Subcutaneous abdominal adipose tissue (tissue), 5 donors: ENCODE results near the gene PRSS21.

Experiments used
- H3K27ac ChIP-seq: one replicate; pipeline ENCODE4 v1.7.0; 2013; ENCODE audit warnings: low read depth, mild to moderate bottlenecking, inconsistent platforms, low read length, moderate library complexity
- H3K27me3 ChIP-seq, 5 donors: one replicate each; pipeline ENCODE4 v1.7.0; 2013; ENCODE audit warnings: low read length in 5 of 5, inconsistent platforms in 1 of 5; ENCODE audit not compliant: control insufficient read depth in 5 of 5, insufficient read depth in 4 of 5
- H3K36me3 ChIP-seq, 5 donors: one replicate each; pipeline ENCODE4 v1.7.0; 2013; ENCODE audit warnings: low read length in 5 of 5; ENCODE audit not compliant: control insufficient read depth in 5 of 5, insufficient read depth in 5 of 5
- H3K4me1 ChIP-seq, 5 donors: one replicate each; pipeline ENCODE4 v1.7.0; 2013; ENCODE audit warnings: low read length in 5 of 5, mild to moderate bottlenecking in 3 of 5, moderate library complexity in 1 of 5; ENCODE audit not compliant: control insufficient read depth in 5 of 5, insufficient read depth in 5 of 5
- H3K4me3 ChIP-seq, 5 donors: one replicate each; pipeline ENCODE4 v1.7.0; 2013; ENCODE audit warnings: low read length in 5 of 5, low read depth in 1 of 5
- H3K9ac ChIP-seq, 5 donors: one replicate each; pipeline ENCODE4 v1.7.0; 2013; ENCODE audit warnings: low read length in 5 of 5, mild to moderate bottlenecking in 4 of 5, moderate library complexity in 3 of 5
- H3K9me3 ChIP-seq, 5 donors: one replicate each; pipeline ENCODE4 v1.7.0; 2013; ENCODE audit warnings: low read length in 5 of 5; ENCODE audit not compliant: control insufficient read depth in 5 of 5
- donor health status: healthy.
- donor health status: healthy.
- donor health status: healthy.
- donor health status: healthy.
- donor health status: healthy.

The PRSS21 gene

GRCh38 chr16:2842340-2843000 lies 25.4 kb downstream of the PRSS21 start:
- Histone ChIP-seq H3K4me1 (peaks cover 0 to 18% (median 12%) of the 10 kb centered on the region in 5 donors), H3K4me3 (peak overlapping the region; percentile 45 to 63 (median 49)), H3K9ac (peak overlapping the region in 1 of 5 donors; percentile 1), H3K27ac (no peak overlapping the region), H3K9me3 (no peaks in the 10 kb centered on the region), H3K27me3 (peaks cover 0 to 27% (median 9%) of the 10 kb centered on the region in 5 donors), H3K36me3 (no peaks in the 10 kb centered on the region)

GRCh38 chr16:2843526-2843925 lies 26.5 kb downstream of the PRSS21 start:
- Histone ChIP-seq H3K27ac (no peak overlapping the region), H3K9me3 (no peaks in the 10 kb centered on the region), H3K9ac (no peak overlapping the region), H3K36me3 (no peaks in the 10 kb centered on the region), H3K27me3 (peaks cover 0 to 22% (median 4%) of the 10 kb centered on the region in 5 donors), H3K4me3 (no peak overlapping the region), H3K4me1 (peaks cover 0 to 18% (median 12%) of the 10 kb centered on the region in 5 donors)

GRCh38 chr16:2845116-2845515 lies 28.1 kb downstream of the PRSS21 start:
- Histone ChIP-seq H3K27me3 (peaks cover 4 to 20% (median 12%) of the 10 kb centered on the region in 5 donors), H3K27ac (no peak overlapping the region), H3K9me3 (no peaks in the 10 kb centered on the region), H3K9ac (no peak overlapping the region), H3K36me3 (no peaks in the 10 kb centered on the region), H3K4me1 (peaks cover 0 to 16% (median 12%) of the 10 kb centered on the region in 5 donors), H3K4me3 (no peak overlapping the region)

GRCh38 chr16:2846511-2847310 lies 29.7 kb downstream of the PRSS21 start:
- Histone ChIP-seq H3K9me3 (no peaks in the 10 kb centered on the region), H3K9ac (no peak overlapping the region), H3K27ac (no peak overlapping the region), H3K27me3 (peaks cover 6 to 25% (median 16%) of the 10 kb centered on the region in 5 donors), H3K4me1 (peaks cover 0 to 11% (median 10%) of the 10 kb centered on the region in 5 donors), H3K36me3 (no peaks in the 10 kb centered on the region), H3K4me3 (no peak overlapping the region)

- peaks cover 14 to 36% (median 26%) of the 10 kb centered on the region in 5 donors for H3K27me3 ChIP-seq
These were observed 32.1 kb downstream of the PRSS21 start for GRCh38 chr16:2848933-2849725.

GRCh38 chr16:2852003-2852730 lies 35.1 kb downstream of the PRSS21 start:
- Histone ChIP-seq H3K4me3 (no peak overlapping the region), H3K27me3 (peaks cover 14 to 45% (median 27%) of the 10 kb centered on the region in 5 donors), H3K4me1 (no peaks in the 10 kb centered on the region)

More at GRCh38 chr16:2848933-2849725, 32.1 kb downstream of the PRSS21 start:
- Histone ChIP-seq H3K4me3 (no peak overlapping the region), H3K4me1 (no peaks in the 10 kb centered on the region), H3K27ac (no peak overlapping the region), H3K9me3 (peaks cover 0 to 7% (median 5%) of the 10 kb centered on the region in 5 donors), H3K36me3 (no peaks in the 10 kb centered on the region), H3K9ac (no peak overlapping the region)

GRCh38 chr16:2852731-2853507 lies 35.9 kb downstream of the PRSS21 start:
- H3K36me3 ChIP-seq = no peaks in the 10 kb centered on the region
- no peak overlapping the region for H3K27ac ChIP-seq
- H3K9ac ChIP-seq = no peak overlapping the region
- H3K4me1 ChIP-seq = peaks cover 0 to 7% (median 3%) of the 10 kb centered on the region in 5 donors
- H3K4me3 ChIP-seq = no peak overlapping the region
- peaks cover 2 to 14% (median 12%) of the 10 kb centered on the region in 5 donors for H3K9me3 ChIP-seq
- peaks cover 21 to 53% (median 35%) of the 10 kb centered on the region in 5 donors for H3K27me3 ChIP-seq

More at GRCh38 chr16:2852003-2852730, 35.1 kb downstream of the PRSS21 start:
- H3K9ac ChIP-seq = no peak overlapping the region
- H3K27ac ChIP-seq = no peak overlapping the region
- H3K36me3 ChIP-seq = no peaks in the 10 kb centered on the region
- peaks cover 2 to 14% (median 12%) of the 10 kb centered on the region in 5 donors for H3K9me3 ChIP-seq

GRCh38 chr16:2853531-2854073 lies 36.6 kb downstream of the PRSS21 start:
- Histone ChIP-seq H3K9ac (no peak overlapping the region), H3K27ac (no peak overlapping the region), H3K9me3 (peaks cover 2 to 14% (median 12%) of the 10 kb centered on the region in 5 donors), H3K27me3 (peaks cover 28 to 60% (median 41%) of the 10 kb centered on the region in 5 donors), H3K4me1 (peaks cover 0 to 7% (median 3%) of the 10 kb centered on the region in 5 donors), H3K36me3 (no peaks in the 10 kb centered on the region), H3K4me3 (no peak overlapping the region)
